Inflammatory macrophage treated with lipopolysaccharide for 1 hour (primary cell): ENCODE measurements around the gene DDX1.

Experiments used
- DNase-seq, 2 donors: peaks; one replicate each; pipeline ENCODE4 v3.0.0-alpha.2; 2020 to 2022

Gene DDX1

DNA sequence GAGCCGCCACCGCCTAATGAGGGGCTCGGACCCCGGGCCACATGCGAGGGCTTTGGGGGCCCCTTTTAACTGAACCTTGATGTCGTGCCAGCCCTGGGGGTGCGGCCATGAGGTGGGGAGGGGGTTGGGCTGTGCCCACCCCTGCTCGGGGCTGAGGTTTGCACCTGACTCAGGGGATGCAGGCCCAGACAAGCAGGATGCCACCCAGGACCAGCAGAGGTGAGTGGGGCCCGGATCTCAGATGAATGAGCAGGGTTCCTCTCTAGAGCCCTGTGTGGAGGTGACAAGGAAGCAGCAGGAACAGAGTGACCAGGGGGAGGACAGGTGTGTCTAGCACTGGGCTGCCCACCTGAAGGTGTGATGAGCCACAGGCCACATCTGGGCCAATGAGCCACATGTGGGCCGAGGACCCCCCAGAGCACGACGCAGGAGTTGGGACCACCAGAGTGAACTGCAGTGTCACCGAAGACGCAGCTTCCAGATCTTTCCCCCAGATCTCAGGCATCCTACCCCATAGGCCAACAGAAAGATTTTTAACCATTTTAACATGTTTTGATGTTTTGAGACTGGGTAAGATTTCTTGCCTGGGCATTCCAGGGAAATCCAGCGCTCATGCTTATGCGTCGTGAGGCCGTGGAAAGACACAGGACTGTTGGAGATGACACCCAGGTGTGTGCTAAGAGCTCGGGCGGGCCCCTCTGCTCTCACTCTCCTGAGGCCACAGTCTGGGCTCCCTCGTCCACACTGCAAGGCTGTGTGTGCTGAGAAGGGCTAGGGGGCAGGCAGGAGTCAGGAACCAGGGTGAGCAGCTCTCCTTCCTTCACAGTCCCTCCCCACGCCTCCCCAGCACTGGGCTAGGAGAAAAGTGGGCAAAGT is 73.6 kb downstream of the DDX1 start:
- no peak for DNase-seq

GRCh38 chr2:15665943-15666460 is 74.3 kb downstream of the DDX1 start:
- DNase-seq = no peak

- no peak for DNase-seq
These were observed 75.5 kb downstream of the DDX1 start for GRCh38 chr2:15666861-15667808.

- DNase-seq = no peak
These were observed 76.3 kb downstream of the DDX1 start for GRCh38 chr2:15667809-15668556.

GRCh38 chr2:15668611-15669305 is 77.1 kb downstream of the DDX1 start:
- DNase-seq = no peak

- DNase-seq = no peak
These were observed 77.8 kb downstream of the DDX1 start for GRCh38 chr2:15669375-15669910.

GRCh38 chr2:15670469-15670868 is 78.8 kb downstream of the DDX1 start:
- no peak for DNase-seq

DNA sequence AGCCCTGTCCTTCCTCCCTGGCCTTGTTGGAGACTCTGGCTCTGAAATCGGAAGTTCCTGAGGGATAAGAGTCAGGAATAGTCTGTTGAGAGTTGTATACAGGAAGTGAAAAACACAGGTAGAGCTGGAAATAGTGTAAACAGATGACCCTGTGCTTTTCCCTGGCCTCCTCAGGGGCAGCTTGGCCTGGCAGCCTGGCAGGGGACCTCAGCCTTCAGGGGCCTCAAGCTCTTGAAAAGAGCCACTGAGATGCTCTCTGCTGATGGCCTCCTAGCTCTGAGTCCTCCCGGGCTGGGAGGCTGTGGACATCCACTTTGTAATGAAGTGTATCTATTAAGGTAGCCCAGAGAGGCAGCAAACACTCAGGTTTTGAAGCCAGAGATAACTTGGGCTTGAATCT is 79.3 kb downstream of the DDX1 start:
- no peak for DNase-seq

DNA sequence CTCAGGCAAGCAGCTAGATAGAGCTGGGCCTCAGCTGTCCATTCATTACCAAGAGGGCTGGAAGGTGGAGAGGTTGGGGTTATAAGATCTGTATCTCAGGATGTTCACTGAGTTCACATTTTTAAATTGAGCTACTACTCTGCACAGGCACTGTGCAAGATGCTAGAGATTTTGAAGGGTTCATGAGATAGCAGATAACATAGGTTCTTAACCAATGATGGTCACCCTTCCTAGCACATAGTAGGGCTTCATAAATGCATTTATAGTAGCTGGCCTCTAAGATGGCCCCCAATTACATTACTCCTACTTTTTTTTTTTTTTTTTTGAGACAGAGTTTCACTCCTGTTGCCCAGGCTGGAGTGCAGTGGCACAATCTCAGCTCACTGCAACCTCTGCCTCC is 79.7 kb downstream of the DDX1 start:
- no peak for DNase-seq

DNA sequence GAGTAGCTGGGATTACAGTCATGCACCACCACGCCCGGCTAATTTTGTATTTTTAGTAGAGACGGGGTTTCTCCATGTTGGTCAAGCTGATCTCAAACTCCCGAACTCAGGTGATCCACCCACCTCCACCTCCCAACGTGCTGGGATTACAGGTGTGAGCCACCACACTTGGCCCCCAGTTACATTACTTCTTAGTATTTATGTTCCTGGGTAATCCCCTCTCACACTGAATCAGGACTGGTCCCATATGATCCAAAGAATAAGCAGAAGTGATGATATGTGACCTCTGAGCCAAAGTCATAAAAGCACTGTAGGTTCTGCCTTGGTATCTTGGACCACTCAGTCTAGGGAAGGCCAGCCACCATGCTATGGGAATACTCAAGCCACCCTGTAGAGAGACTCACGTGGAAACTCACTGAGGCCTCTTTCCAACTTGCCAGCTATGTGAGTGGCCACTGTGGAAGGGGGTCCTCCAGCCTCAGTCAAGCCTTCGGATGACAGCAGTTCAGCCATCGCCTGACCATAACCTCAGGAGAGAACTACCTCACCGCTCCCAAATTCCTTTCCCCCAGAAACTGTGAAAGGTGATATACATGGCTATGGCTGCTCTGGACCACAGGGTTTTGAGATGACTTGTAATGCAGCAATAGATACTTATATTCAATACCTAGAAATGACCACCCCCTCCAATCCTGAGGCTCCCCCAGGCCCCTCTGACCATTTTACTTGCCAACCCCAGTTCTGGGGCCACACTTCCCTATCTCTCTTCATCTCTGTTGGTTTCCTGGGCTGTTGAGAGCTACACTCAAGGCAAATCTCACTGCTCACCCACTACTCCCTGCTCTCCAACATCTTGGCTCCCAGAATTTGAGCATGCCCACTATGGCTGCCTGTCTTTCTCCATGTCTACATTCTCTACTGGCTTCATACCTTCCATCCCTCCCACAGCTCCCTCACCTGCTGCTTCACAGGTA is 80.5 kb downstream of the DDX1 start:
- DNase-seq = no peak

GRCh38 chr2:15672961-15673918 is 81.6 kb downstream of the DDX1 start:
- no peak for DNase-seq

DNA sequence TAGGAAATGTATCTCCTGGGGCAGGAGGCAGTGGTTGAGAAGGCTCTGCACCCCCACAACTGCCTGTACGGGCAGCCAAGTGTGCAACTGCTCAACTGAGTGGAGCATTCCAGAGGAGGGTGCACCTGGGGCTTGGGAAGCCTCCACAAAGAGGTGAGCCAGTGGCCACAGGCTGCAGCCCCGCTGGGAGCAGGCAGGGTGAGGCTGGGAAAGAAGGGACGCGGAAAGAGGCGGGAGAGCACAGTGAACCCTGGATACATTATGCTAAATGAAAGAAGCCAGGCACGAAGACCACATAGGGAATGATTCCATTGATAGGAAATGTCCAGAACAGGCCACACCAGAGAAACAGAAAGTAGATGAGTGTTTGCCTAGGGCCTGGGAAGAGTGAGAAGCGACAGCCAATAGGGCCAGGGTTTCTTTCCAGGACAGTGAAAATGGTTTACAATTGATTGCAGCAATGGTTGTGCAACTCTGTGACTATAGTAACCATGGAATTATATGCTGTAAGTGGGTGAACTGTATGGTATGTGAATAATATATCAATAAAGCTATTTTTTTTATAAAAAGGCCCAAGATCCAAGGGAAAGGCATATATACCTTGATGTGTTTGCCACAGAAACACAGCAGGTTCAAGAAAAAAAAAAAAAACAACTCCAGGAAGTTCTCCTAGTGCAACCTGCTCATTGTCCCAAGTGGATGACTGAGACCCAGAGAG is 82.4 kb downstream of the DDX1 start:
- no peak for DNase-seq

GRCh38 chr2:15674637-15675455 is 83.2 kb downstream of the DDX1 start:
- DNase-seq = no peak

DNA sequence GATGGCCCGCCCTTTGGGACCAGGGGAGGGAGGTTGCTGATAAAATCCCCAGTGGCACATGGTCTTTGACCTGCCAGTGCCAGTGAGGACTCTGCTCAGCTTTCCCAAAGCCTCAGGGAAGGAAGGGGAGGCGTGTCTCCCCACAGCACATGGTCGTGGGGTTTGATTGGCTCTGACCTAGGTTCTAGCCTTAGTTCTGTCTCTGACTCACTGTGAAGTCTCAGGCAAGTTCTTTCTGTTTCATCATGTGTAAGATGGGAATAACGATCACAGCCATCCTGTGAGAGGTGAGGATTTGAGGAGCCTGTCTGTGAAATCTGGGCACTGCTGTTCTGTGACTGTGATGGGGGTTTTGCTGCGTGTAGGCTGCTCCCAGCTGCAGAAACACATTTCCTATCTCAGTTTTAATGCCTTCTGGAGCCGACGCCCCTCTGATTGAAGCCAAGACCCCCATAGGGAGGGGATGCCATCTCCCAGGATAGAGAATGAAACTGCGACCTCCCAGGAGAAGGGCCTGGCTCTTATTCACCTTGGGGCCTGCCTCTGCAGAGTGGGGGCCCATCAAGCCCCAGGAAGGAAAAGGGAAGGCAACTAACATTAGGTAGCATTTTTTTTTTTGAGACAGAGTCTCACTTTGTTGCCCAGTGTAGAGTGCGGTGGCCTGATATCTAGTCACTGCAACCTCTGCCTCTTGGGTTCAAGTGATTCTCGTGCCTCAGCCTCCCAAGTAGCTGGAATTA is 84.0 kb downstream of the DDX1 start:
- DNase-seq = no peak

DNA sequence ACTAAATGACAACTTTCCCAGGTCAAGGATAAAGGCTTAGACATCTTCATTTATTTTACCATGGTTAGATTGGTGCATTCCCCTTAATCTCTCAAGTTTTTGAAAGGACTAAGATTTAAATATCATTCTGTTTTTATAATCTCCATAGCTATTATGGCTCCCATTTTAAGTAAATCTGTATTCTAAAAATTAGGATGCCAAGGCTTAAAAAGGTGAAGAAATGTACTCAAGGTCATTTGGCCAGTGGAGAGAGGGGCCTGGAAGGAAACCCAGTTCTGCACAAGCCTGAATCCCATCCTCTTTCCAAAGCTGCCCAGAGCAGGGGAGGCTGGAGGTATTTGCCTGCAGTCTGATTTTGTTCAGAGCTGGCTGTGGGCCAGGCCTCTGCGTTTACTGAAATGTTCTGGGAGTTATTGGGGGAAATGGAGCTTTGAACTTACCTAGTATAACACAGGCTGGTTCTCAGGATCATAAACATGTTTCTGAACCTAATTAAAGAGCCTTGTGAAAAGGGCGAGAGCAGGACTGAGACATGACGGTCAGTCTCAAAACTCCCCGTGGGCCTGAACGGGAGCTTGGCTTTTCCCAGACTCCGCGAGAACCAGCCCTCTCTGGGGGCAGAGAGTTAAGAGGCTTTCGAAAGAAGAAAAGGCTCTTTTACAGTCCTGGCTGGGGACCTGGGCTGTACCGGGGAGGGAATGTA is 85.6 kb downstream of the DDX1 start:
- no peak for DNase-seq

DNA sequence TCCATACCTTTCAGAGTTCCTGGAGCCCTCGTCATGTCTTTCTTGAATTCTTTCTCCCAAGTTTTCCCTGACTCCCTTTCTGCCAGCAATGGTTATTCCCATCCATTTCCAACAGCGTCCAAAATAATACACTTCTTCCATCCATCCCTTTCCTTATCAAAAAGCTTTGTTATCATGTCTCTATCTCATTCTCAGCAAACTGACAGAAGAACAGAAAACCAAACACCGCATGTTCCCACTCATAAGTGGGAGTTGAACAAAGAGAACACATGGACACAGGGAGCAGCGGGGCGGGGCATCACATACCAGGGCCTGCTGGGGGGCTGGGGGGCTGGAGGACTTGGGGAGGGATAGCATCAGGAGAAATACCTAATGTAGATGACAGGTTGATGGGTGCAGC is 86.7 kb downstream of the DDX1 start:
- no peak for DNase-seq
